ENCODE results near the gene NRP1.

NRP1 gene

GRCh38 chr10:33212061-33212748, 122.3 kb downstream of the NRP1 start:
- no peak for DNase-seq (ENCODE audit: low spot score)

DNA sequence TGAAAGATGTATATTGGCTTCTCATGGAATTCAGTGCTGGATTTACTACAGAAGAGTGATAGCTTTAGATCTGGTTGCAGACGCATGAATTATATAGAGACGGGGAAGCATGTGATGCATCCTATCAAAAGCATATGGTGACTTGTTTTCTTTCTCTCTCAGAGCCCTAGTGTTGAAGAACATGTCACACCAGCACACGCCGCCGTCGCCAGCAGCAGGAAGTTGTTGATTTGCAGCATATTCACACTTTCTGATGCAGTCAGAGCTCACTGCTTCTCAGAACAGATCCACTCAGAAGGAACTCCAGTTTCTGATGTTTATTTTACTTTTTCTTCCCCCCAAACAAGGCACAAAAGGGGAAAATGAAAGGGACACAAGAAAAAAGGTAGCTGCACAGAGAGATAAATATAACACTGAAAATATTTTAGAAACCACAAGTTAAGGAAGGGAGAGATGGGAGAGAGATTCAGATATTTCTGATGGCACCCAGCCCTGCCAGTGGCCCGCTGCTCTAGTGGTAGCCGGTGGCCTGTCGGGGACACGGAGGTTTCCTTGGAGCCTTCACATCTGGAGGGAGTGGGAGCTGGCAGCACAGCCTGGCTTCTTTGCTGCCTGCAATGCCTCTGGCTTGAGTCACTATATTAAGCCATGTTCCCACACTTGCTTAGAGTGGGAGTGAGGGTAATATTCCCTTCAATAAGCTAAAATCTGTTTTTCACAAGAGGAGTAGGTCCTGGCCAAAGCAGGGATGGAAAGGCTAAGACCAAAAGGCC, 123.2 kb downstream of the NRP1 start:
- DNase-seq (ENCODE audit: low spot score) = no peak

GRCh38 chr10:33209802-33210201, 124.7 kb downstream of the NRP1 start:
- no peak for DNase-seq (ENCODE audit: low spot score)

DNA sequence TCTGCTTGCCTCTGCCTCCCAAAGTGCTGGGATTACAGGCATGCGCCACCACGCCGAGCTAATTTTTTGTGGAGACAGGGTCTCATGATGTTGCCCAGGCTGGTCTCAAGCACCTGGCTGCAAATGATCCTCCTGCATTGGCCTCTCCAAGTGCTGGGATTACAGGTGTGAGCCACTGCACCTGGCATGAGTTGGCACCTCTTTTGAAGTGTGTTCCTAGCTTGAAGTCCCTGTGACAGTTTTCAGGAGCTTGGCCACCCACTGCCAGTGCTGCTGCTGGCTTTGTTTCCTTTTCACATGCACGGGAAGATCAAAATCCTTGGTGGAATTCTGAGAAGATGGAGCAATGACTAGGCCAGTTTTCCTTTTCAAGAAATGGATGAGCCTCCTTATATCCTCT, 126.3 kb downstream of the NRP1 start:
- DNase-seq (ENCODE audit: low spot score) = no peak

- no peak for DNase-seq (ENCODE audit: low spot score)
These were observed 130.4 kb downstream of the NRP1 start for GRCh38 chr10:33204031-33204430.

- DNase-seq (ENCODE audit: low spot score) = no peak
These were observed 132.5 kb downstream of the NRP1 start for GRCh38 chr10:33201971-33202370.

- no peak for DNase-seq (ENCODE audit: low spot score)
These were observed 133.2 kb downstream of the NRP1 start for GRCh38 chr10:33201056-33201780.

- no peak for DNase-seq (ENCODE audit: low spot score)
These were observed 134.7 kb downstream of the NRP1 start for GRCh38 chr10:33199731-33200232.

DNA sequence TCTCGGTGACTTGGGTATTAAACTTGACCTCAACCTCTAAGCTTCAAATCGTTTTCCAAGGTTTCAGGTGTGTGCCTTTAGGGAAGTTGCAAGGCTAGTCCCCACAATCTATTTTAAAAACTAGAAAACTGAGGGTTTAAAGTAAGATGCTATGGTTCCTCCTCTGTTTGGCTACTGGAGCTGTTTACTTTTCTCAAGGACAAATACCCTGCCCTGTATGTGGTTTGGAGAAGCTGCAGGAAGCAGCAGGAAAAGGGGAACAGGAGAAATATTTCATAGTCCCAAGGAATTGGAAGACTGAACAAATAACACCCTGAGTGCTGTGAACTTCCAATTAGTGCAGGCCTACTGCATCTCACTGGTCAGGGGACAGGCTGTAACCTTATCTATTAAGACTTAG, 135.9 kb downstream of the NRP1 start:
- no peak for DNase-seq (ENCODE audit: low spot score)

DNA sequence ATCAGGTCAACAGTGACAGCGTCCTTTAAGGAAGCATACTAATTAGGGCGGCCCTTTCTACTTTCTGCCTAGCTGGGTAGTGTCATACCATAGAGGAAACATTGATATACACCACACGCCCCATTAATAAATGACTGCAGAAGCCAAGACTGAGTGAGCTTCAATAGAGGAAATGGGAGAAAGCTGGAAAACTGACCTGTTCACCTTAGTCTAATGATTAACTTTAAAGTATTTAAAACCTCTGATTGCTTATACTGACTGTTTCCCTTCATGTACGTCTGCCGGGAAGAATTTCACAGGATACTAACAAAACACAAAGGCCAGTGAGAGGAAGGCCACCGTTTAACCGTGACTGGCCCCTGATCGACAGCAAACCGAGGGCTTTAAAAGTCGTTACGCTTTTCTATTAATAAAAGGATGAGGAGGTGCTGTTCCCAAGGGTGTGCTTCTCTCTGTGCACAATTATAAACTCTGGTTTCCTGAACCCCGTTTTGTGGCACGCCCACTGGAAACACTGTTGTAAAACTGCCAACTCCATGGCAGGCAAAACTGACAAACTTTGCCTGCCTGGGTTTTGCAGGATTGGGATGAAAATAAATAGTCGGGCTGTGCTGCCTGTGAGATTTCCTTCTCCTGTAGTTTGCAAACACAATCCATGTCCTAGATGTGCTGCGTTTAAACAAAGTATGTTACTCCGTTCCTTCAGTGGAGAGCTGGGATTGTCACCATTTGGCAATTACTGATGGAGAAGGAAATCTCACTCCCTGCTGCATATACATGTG, 137.6 kb downstream of the NRP1 start:
- DNase-seq (ENCODE audit: low spot score) = no peak

DNA sequence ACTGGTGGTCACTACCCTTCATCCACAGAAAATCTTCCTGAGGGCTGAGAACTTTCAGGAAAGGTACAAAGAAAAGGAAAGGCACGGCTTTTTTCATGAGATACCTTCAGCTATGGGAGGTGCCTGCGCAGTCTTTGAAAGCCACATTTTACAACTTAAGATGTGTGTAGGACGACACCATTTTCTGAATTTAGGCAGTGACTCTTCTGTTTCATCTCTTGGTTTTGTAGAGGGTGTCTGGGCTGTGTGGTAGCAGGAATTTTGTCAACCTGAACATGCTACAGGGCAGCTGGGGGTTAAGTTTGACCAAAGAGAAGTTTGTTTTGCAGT, 138.1 kb downstream of the NRP1 start:
- DNase-seq (ENCODE audit: low spot score) = no peak

DNA sequence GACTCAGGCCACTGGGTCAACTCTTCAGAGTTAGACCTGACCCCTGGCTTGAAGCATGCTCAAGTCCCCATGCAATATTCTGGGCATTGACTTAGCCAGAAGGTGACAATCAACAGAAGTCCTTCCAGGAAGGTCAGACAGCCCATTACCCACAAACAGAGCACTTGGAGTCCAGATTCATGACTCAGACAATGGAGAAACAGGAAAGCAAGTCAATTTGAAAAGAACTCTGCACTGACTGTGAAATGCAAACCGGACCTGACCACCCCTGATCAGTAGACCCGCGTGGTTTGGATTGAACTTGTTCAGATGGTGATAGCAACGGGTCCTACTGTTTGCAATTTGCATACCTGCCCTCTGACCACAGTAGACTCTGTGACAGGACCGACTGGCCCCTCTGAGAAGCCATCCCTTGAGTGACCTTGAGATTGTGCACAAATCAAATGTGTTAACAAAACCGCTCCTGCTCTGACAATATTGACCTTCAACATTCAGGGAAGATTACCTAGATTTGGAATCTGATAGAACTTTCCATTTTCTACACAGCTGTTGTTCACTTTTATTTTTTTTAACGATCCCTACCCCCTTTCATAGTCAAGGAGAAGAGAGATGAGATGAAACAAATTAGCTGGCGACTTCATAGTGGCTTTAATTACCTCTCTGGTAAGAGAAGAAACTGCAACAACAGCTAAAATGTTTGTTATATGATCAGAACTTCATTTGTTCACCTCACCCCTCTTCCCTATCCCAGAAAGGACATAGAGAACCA, 138.7 kb downstream of the NRP1 start:
- DNase-seq (ENCODE audit: low spot score) = no peak

- peak; percentile 31 for DNase-seq (ENCODE audit: low spot score)
These were observed 140.6 kb downstream of the NRP1 start for GRCh38 chr10:33193701-33194521.

DNA sequence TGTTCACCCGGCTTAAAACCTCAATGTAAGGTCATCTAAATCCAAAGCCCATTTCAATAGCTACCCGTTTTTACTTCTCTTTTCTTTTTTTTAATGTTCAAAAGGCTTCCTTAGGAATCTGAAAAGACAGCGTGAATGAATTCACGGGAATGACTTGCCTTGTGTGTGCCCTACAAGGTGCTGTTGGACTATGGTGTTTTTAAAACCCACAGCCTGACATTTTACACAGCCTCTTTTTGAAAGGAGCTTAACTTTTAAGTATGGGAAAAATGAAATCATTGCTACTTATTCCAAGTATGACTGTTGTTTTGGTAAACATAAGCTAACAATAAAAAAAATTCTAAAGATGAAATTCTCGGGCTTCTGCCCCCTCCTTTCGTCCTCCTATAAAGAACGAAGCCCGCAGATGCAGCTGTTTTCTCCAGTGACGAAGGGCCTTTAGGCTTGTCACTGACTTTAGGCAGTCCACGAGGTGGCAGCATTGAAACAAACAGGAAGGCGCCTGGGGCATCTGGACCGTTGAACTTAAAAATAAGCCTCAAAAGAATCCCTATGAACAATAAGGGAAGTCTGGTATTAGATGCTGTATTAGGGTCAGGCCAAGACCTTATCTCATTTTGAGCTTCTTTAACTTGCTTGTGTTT, 141.3 kb downstream of the NRP1 start:
- peak; percentile 49 for DNase-seq (ENCODE audit: low spot score)

DNA sequence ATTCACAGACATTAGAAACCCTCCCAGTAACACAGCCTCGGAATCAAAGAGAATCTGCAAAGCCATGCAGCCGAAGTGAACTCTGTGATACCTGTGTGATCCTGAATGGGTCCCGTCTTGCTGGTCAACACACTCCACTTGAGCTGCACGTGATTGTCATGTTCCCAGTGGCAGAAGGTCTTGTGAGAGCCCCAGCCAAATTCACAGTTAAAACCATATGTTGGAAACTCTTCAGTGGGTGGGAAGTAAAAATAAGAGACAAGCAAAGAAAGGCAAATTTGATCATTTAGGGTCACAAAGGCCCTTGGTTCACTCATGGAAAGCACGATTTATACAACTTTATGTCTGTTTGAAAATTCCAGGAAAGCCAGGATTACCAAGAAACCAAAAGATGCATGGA, 142.3 kb downstream of the NRP1 start:
- no peak for DNase-seq (ENCODE audit: low spot score)

GRCh38 chr10:33190406-33190805, 144.1 kb downstream of the NRP1 start:
- DNase-seq (ENCODE audit: low spot score) = no peak

DNA sequence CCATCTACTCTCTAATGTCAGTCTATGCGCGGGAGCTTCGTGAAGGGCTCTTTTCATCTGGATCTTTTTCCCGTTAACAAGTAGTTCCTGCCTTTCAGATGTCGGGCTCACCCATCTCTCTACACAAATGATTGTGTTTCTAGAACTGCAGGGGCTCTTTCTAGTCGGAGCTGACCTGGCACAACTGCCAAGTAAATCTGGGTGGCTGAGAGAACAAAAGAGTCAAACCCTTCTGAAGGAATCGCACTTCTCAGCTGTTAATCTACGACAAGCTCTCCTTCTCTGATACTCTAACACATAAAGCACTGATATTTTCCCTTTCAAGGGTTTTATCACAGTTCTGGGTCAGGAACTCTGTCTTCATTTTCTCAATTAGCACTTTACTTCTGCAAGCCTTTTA, 144.7 kb downstream of the NRP1 start:
- DNase-seq (ENCODE audit: low spot score) = no peak

DNA sequence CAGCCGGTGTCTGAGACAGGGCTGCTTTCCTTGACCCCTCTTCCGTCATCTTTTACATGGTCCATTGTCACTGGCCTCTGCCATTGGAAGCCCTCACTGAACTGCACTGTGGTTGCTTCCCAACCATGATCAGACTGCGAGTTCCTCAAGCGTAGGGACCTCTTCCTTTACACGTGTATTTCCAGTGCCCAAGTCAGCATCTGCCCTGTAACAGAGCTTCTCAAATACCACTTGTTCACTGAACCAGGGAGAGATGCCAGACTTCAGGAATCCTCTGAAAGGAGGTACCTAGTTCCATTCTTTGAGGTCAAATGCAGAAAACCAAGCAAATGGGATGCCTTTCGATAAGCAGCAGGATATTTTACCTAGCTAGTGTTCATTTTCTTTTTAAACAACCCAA, 145.1 kb downstream of the NRP1 start:
- no peak for DNase-seq (ENCODE audit: low spot score)

DNA sequence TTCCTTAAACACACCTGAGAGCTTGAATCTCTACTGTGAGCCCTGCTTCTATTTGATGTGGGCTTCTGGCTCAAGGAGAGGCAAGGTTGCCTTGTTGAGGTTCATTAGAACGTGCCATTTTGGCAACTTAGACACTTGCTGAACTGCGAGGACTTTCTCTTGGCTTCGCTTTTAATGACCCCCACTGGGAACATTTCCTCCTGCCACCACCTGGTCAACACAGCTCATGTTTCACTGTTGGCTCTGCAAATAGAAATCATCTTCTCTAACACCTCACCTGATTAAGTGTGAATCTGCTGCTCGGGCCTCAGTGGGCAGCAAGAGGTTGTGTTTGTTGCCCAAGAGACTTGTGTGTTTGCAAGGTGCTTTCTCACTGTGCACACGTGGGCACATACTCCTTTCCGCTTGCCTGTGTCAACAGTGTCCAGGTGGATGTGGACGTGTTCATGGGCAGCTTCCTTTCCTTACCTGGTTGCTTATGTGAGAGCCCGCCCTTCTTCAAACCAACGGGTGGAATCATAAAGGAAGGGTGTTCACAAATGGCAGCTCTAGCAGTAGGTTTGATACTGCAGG, 147.0 kb downstream of the NRP1 start:
- no peak for DNase-seq (ENCODE audit: low spot score)

DNA sequence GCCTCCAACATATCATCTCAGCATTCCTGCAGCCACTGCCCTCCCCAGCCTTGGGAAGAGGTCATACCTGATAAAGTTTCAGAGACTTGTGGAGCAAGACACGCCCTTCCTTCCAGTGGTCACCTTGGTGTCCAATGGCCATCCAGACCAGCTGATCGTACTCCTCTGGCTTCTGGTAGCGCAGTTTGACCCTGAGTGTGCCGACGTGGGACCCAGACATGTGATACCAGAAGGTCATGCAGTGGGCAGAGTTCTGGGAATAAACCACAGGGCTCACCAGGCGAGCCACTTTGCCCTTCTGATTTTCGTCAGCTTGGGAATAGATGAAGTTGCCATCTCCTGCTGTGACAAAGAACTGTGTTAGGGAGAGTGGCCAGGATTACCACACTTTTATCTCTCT, 148.3 kb downstream of the NRP1 start:
- no peak for DNase-seq (ENCODE audit: low spot score)

Measured in HuH-7.5 (cell line).